Stimulated activated CD8-positive, alpha-beta memory T cell treated with anti-CD3 and anti-CD28 coated beads, Interleukin-7, amount 100 ng/mL, for 24 hours (primary cell): ENCODE measurements around the gene HIP1.
"Not testable (repeated sequence)": the region's sequence is repeated elsewhere in the genome, so short reads cannot be mapped to it uniquely, and the experiment has no call there.

ENCODE experiments used
- DNase-seq: peaks from one replicate; pipeline ENCODE4 v3.0.0-alpha.2; 2020; ENCODE audit warnings: low read depth

HIP1 gene

GRCh38 chr7:75569629-75570282, 169.0 kb downstream of the HIP1 start:
- DNase-seq = not testable (repeated sequence)

- DNase-seq = no peak
Measured at GRCh38 chr7:75567948-75568595, 170.7 kb downstream of the HIP1 start.

GRCh38 chr7:75565132-75565837, 173.5 kb downstream of the HIP1 start:
- DNase-seq = no peak

GRCh38 chr7:75563171-75563570, 175.6 kb downstream of the HIP1 start:
- DNase-seq = no peak

- no peak for DNase-seq
Measured at GRCh38 chr7:75559976-75560365, 178.8 kb downstream of the HIP1 start.

- no peak for DNase-seq
Measured at GRCh38 chr7:75559355-75559975, 179.3 kb downstream of the HIP1 start.

GRCh38 chr7:75556835-75557234, 181.9 kb downstream of the HIP1 start:
- not testable (repeated sequence) for DNase-seq

- no peak for DNase-seq
Measured at GRCh38 chr7:75555736-75556135, 183.0 kb downstream of the HIP1 start.

GRCh38 chr7:75546237-75547015, 192.3 kb downstream of the HIP1 start:
- DNase-seq = no peak

GRCh38 chr7:75537731-75538130, 201.0 kb downstream of the HIP1 start:
- no peak for DNase-seq

- DNase-seq = no peak
Measured at GRCh38 chr7:75536940-75537538, 201.7 kb downstream of the HIP1 start.

GRCh38 chr7:75536491-75536890, 202.2 kb downstream of the HIP1 start:
- DNase-seq = no peak

- DNase-seq = no peak
Measured at GRCh38 chr7:75534727-75535307, 203.9 kb downstream of the HIP1 start.

GRCh38 chr7:75533926-75534325, 204.8 kb downstream of the HIP1 start:
- no peak for DNase-seq

GRCh38 chr7:75532639-75533038, 206.1 kb downstream of the HIP1 start:
- DNase-seq = no peak

GRCh38 chr7:75531359-75531821, 207.4 kb downstream of the HIP1 start:
- no peak for DNase-seq

GRCh38 chr7:75527224-75527722, 211.5 kb downstream of the HIP1 start:
- not testable (repeated sequence) for DNase-seq

- not testable (repeated sequence) for DNase-seq
Measured at GRCh38 chr7:75521727-75522126, 217.0 kb downstream of the HIP1 start.

GRCh38 chr7:75518842-75519241, 219.9 kb downstream of the HIP1 start:
- DNase-seq = not testable (repeated sequence)

GRCh38 chr7:75509033-75509432, 229.7 kb downstream of the HIP1 start:
- DNase-seq = not testable (repeated sequence)

GRCh38 chr7:75492020-75492419, 246.7 kb downstream of the HIP1 start, which contains the start of gene SPDYE5:
Gene SPDYE5 (plus strand): TSS chr7:75492320. CDS start chr7:75494048, 1,728 bp downstream.
- not testable (repeated sequence) for DNase-seq
